Measurements from ENCODE around the gene PDGFD.

- TF ChIP-seq, protein P1, sequence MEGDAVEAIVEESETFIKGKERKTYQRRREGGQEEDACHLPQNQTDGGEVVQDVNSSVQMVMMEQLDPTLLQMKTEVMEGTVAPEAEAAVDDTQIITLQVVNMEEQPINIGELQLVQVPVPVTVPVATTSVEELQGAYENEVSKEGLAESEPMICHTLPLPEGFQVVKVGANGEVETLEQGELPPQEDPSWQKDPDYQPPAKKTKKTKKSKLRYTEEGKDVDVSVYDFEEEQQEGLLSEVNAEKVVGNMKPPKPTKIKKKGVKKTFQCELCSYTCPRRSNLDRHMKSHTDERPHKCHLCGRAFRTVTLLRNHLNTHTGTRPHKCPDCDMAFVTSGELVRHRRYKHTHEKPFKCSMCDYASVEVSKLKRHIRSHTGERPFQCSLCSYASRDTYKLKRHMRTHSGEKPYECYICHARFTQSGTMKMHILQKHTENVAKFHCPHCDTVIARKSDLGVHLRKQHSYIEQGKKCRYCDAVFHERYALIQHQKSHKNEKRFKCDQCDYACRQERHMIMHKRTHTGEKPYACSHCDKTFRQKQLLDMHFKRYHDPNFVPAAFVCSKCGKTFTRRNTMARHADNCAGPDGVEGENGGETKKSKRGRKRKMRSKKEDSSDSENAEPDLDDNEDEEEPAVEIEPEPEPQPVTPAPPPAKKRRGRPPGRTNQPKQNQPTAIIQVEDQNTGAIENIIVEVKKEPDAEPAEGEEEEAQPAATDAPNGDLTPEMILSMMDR (IDR thresholded peaks at IDR 0.05; ENCODE audit: low read depth, low read length): 0 out of 2 replicates have a peak, but pooled peaks have one; percentile 16
- no peak for TF ChIP-seq EZH2phosphoT487 (IDR thresholded peaks at IDR 0.05; ENCODE audit: low read depth)
These were observed 176.0 kb downstream of the PDGFD start for GRCh38 chr11:103987629-103988594.

All from OCI-LY3 (cell line).